GM21529 (cell line): ENCODE data around the gene KRTAP10-2.
"Not testable (repeated sequence)": the region's sequence is repeated elsewhere in the genome, so short reads cannot be mapped to it uniquely, and the experiment has no call there.

Experiments used
- ATAC-seq: cut with Tn5 transposase; IDR thresholded peaks from one replicate; pipeline ENCODE4 v1.9.1; 2021; ENCODE audit not compliant: unreplicated experiment

The KRTAP10-2 gene

GRCh38 chr21:44568261-44568660 lies 17.0 kb upstream of the KRTAP10-2 start:
- no peak for ATAC-seq

GRCh38 chr21:44567481-44568171 lies 16.3 kb upstream of the KRTAP10-2 start:
- no peak for ATAC-seq

GRCh38 chr21:44566403-44566802 lies 15.1 kb upstream of the KRTAP10-2 start:
- ATAC-seq: no peak

- no peak for ATAC-seq
These were observed 13.7 kb upstream of the KRTAP10-2 start for GRCh38 chr21:44564886-44565598.

GRCh38 chr21:44564099-44564498 lies 12.8 kb upstream of the KRTAP10-2 start:
- no peak for ATAC-seq

GRCh38 chr21:44558695-44559094 lies 7.4 kb upstream of the KRTAP10-2 start, which contains the start of gene KRTAP10-3:
KRTAP10-3 (minus strand) TSS chr21:44558795; CDS start chr21:44558715, 80 bp downstream.
- ATAC-seq: no peak

- not testable (repeated sequence) for ATAC-seq
These were observed 7.0 kb upstream of the KRTAP10-2 start for GRCh38 chr21:44558329-44558675.

- ATAC-seq: no peak
These were observed 6.4 kb upstream of the KRTAP10-2 start for GRCh38 chr21:44557491-44558328.

- no peak for ATAC-seq
These were observed 5.6 kb upstream of the KRTAP10-2 start for GRCh38 chr21:44556879-44557278.

GRCh38 chr21:44555200-44555875 lies 4.0 kb upstream of the KRTAP10-2 start:
- ATAC-seq: no peak

- no peak for ATAC-seq
These were observed 1.4 kb upstream of the KRTAP10-2 start for GRCh38 chr21:44552681-44553080.

GRCh38 chr21:44552136-44552535 lies 831 bp upstream of the KRTAP10-2 start:
- no peak for ATAC-seq

- no peak for ATAC-seq
These were observed 498 bp downstream of the KRTAP10-2 start for GRCh38 chr21:44550807-44551206.

GRCh38 chr21:44550285-44550684 lies 1.0 kb downstream of the KRTAP10-2 start:
- not testable (repeated sequence) for ATAC-seq

- ATAC-seq: no peak
These were observed 1.6 kb downstream of the KRTAP10-2 start for GRCh38 chr21:44549525-44550211.

- ATAC-seq: no peak
These were observed 2.4 kb downstream of the KRTAP10-2 start for GRCh38 chr21:44548922-44549321.

GRCh38 chr21:44548381-44548780 lies 2.9 kb downstream of the KRTAP10-2 start:
- no peak for ATAC-seq

- no peak for ATAC-seq
These were observed 3.5 kb downstream of the KRTAP10-2 start for GRCh38 chr21:44547656-44548331.

GRCh38 chr21:44544566-44544965 lies 6.7 kb downstream of the KRTAP10-2 start:
- no peak for ATAC-seq

GRCh38 chr21:44542716-44543115 lies 8.6 kb downstream of the KRTAP10-2 start:
- ATAC-seq: no peak
